Measurements from ENCODE around the gene ERCC6.

The ERCC6 gene

GRCh38 chr10:49502358-49502757 lies 36.6 kb downstream of the ERCC6 start:
- H3K9me3 ChIP-seq (ENCODE audit: insufficient read depth, low read length): no peaks in the 10 kb centered on the region

GRCh38 chr10:49500412-49500811 lies 38.5 kb downstream of the ERCC6 start:
- no peaks in the 10 kb centered on the region for H3K27me3 ChIP-seq (ENCODE audit: low read depth, low read length)
- no peaks in the 10 kb centered on the region for H3K79me2 ChIP-seq (ENCODE audit: low read length)
- H3K27ac ChIP-seq (ENCODE audit: low read length): no peak overlapping the region
- H3K9me3 ChIP-seq (ENCODE audit: insufficient read depth, low read length): no peaks in the 10 kb centered on the region
- H3K4me1 ChIP-seq (ENCODE audit: low read length): no peaks in the 10 kb centered on the region
- H4K20me1 ChIP-seq (ENCODE audit: insufficient read depth, low read length): no peaks in the 10 kb centered on the region
- H3K4me2 ChIP-seq (ENCODE audit: low read length): no peak overlapping the region
- H2AFZ ChIP-seq (ENCODE audit: low read depth, low read length): no peak overlapping the region
- peaks cover 6% of the 10 kb centered on the region for H3K36me3 ChIP-seq (replicated peaks; ENCODE audit: low read depth, low read length)
- H3K4me3 ChIP-seq (ENCODE audit: low read length): no peak overlapping the region
- H3K9ac ChIP-seq (ENCODE audit: low read length): no peak overlapping the region
- TF ChIP-seq, protein P1, sequence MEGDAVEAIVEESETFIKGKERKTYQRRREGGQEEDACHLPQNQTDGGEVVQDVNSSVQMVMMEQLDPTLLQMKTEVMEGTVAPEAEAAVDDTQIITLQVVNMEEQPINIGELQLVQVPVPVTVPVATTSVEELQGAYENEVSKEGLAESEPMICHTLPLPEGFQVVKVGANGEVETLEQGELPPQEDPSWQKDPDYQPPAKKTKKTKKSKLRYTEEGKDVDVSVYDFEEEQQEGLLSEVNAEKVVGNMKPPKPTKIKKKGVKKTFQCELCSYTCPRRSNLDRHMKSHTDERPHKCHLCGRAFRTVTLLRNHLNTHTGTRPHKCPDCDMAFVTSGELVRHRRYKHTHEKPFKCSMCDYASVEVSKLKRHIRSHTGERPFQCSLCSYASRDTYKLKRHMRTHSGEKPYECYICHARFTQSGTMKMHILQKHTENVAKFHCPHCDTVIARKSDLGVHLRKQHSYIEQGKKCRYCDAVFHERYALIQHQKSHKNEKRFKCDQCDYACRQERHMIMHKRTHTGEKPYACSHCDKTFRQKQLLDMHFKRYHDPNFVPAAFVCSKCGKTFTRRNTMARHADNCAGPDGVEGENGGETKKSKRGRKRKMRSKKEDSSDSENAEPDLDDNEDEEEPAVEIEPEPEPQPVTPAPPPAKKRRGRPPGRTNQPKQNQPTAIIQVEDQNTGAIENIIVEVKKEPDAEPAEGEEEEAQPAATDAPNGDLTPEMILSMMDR (IDR thresholded peaks at IDR 0.05; ENCODE audit: low read depth, low read length): no peak
- no peak for TF ChIP-seq EZH2phosphoT487 (IDR thresholded peaks at IDR 0.05; ENCODE audit: low read depth)

More at GRCh38 chr10:49502358-49502757, 36.6 kb downstream of the ERCC6 start:
- no peaks in the 10 kb centered on the region for H3K4me1 ChIP-seq (ENCODE audit: low read length)
- H3K36me3 ChIP-seq (replicated peaks; ENCODE audit: low read depth, low read length): peaks cover 6% of the 10 kb centered on the region
- H2AFZ ChIP-seq (ENCODE audit: low read depth, low read length): no peak overlapping the region
- H3K79me2 ChIP-seq (ENCODE audit: low read length): no peaks in the 10 kb centered on the region
- TF ChIP-seq, protein P1 (IDR thresholded peaks at IDR 0.05; ENCODE audit: low read depth, low read length): no peak
- TF ChIP-seq EZH2phosphoT487 (IDR thresholded peaks at IDR 0.05; ENCODE audit: low read depth): no peak
- no peak overlapping the region for H3K4me3 ChIP-seq (ENCODE audit: low read length)
- H3K27me3 ChIP-seq (ENCODE audit: low read depth, low read length): no peaks in the 10 kb centered on the region
- no peak overlapping the region for H3K4me2 ChIP-seq (ENCODE audit: low read length)
- H3K9ac ChIP-seq (ENCODE audit: low read length): no peak overlapping the region
- no peaks in the 10 kb centered on the region for H4K20me1 ChIP-seq (ENCODE audit: insufficient read depth, low read length)
- no peak overlapping the region for H3K27ac ChIP-seq (ENCODE audit: low read length)

DNA sequence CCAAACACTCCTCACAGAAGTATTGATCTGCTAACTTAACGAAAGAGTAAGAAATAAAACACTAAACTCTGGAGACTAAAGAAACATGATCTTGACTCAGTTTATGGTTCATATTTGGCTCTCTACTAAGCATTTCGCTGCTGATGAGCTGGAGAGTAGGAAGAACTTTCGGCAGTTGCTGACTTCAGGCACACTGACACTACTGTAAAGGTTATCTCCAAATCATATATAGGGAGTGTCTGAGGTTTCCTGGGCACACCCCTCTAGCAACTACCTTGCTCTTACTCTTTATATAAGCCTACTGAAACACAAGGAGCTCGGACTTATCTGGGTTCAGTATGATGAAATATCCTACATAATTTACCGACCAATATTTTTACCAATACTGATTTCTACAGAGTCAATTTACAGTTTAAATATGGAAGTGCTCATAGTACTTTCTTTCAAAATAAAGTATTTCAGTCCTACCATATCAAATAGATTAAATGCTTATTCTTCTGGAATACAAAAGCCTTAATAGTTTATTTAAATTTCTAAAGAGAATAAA lies 39.5 kb downstream of the ERCC6 start:
- no peak overlapping the region for H3K4me3 ChIP-seq (ENCODE audit: low read length)
- TF ChIP-seq, protein P1 (IDR thresholded peaks at IDR 0.05; ENCODE audit: low read depth, low read length): no peak
- TF ChIP-seq EZH2phosphoT487 (IDR thresholded peaks at IDR 0.05; ENCODE audit: low read depth): no peak
- H3K27ac ChIP-seq (ENCODE audit: low read length): no peak overlapping the region
- H3K4me2 ChIP-seq (ENCODE audit: low read length): no peak overlapping the region
- H3K27me3 ChIP-seq (ENCODE audit: low read depth, low read length): no peaks in the 10 kb centered on the region
- H3K4me1 ChIP-seq (ENCODE audit: low read length): no peaks in the 10 kb centered on the region
- no peak overlapping the region for H3K9ac ChIP-seq (ENCODE audit: low read length)
- no peaks in the 10 kb centered on the region for H3K9me3 ChIP-seq (ENCODE audit: insufficient read depth, low read length)
- H4K20me1 ChIP-seq (ENCODE audit: insufficient read depth, low read length): no peaks in the 10 kb centered on the region
- no peaks in the 10 kb centered on the region for H3K79me2 ChIP-seq (ENCODE audit: low read length)
- no peak overlapping the region for H2AFZ ChIP-seq (ENCODE audit: low read depth, low read length)
- H3K36me3 ChIP-seq (replicated peaks; ENCODE audit: low read depth, low read length): peaks cover 6% of the 10 kb centered on the region

GRCh38 chr10:49498425-49498824 lies 40.5 kb downstream of the ERCC6 start:
- no peaks in the 10 kb centered on the region for H3K79me2 ChIP-seq (ENCODE audit: low read length)
- H3K27ac ChIP-seq (ENCODE audit: low read length): no peak overlapping the region
- H3K4me2 ChIP-seq (ENCODE audit: low read length): no peak overlapping the region
- H3K4me3 ChIP-seq (ENCODE audit: low read length): no peak overlapping the region
- no peak overlapping the region for H3K9ac ChIP-seq (ENCODE audit: low read length)
- no peaks in the 10 kb centered on the region for H3K9me3 ChIP-seq (ENCODE audit: insufficient read depth, low read length)
- H3K36me3 ChIP-seq (replicated peaks; ENCODE audit: low read depth, low read length): peaks cover 6% of the 10 kb centered on the region
- no peaks in the 10 kb centered on the region for H4K20me1 ChIP-seq (ENCODE audit: insufficient read depth, low read length)
- H3K27me3 ChIP-seq (ENCODE audit: low read depth, low read length): no peaks in the 10 kb centered on the region
- no peaks in the 10 kb centered on the region for H3K4me1 ChIP-seq (ENCODE audit: low read length)
- TF ChIP-seq, protein P1 (IDR thresholded peaks at IDR 0.05; ENCODE audit: low read depth, low read length): no peak
- no peak for TF ChIP-seq EZH2phosphoT487 (IDR thresholded peaks at IDR 0.05; ENCODE audit: low read depth)
- H2AFZ ChIP-seq (ENCODE audit: low read depth, low read length): no peak overlapping the region

Data from OCI-LY3 (cell line).